GM12878 (cell line): ENCODE measurements around the gene RPS6KA4. TPM values are rescaled to one million over a fixed set of nuclear protein-coding genes. Genes with fewer than 3 reads are reported as not detected.

Experiments used
- ATAC-seq: fragments of 200-7000 bp; cut with Tn5 transposase; 3 replicates; pipeline ENCODE4 v1.9.1; 2020; ENCODE audit warnings: mild to moderate bottlenecking, moderate library complexity
- BruUV-seq: library from RNA; stranded (reverse); fragments of 400-500 nt; replicated peaks from 2 replicates; lab custom pipeline; 2021; lab: Mats Ljungman, UMichigan
- CTCF ChIA-PET: fragments of 300-600 bp; sonication (Branson Sonifier 250); formaldehyde crosslinking; extraction: SDS; loops from one replicate; lab custom pipeline; 2021; ENCODE audit warnings: inconsistent platforms; lab: Yijun Ruan, JAX
- POLR2A ChIA-PET: fragments of 350-600 bp; formaldehyde crosslinking; extraction: SDS; loops from one replicate; lab custom pipeline; 2021; ENCODE audit warnings: inconsistent platforms; lab: Charles Lee
- RAD21 ChIA-PET: fragments of 300-600 bp; sonication (Branson Sonifier 250); formaldehyde crosslinking; loops from one replicate; lab custom pipeline; 2023; ENCODE audit warnings: antibody characterized with exemption; ENCODE audit not compliant: unreplicated experiment; lab: Charles Lee
- SMC1A ChIA-PET: fragments of 300-600 bp; sonication (Branson Sonifier 250); formaldehyde crosslinking; loops from one replicate; lab custom pipeline; 2023; ENCODE audit not compliant: unreplicated experiment, uncharacterized antibody; lab: Charles Lee
- DNase-seq: peaks from one replicate; pipeline ENCODE4 v3.0.0-alpha.2; 2011; ENCODE audit warnings: low read depth, low spot score
- FAIRE-seq: peaks from 3 replicates; lab custom pipeline; 2011; peaks lifted over from hg19 to GRCh38; lab: Jason Lieb, UNC
- H2AFZ ChIP-seq: 2 replicates; pipeline ENCODE4 v1.6.0; 2011; ENCODE audit warnings: low read depth, low read length, control low read depth; ENCODE audit not compliant: control insufficient read depth
- H3K27ac ChIP-seq: 2 replicates; pipeline ENCODE4 v1.5.1; 2011; ENCODE audit warnings: control low read depth; ENCODE audit not compliant: control insufficient read depth, insufficient read depth
- H3K27me3 ChIP-seq, 2 experiments: replicated peaks in 1 of 2; 2 replicates each; pipeline versions ENCODE4 v1.6.0 to v1.6.1; 2011; ENCODE audit warnings: low read length in 1 of 2; ENCODE audit not compliant: control insufficient read depth in 2 of 2, insufficient read depth in 2 of 2
- H3K36me3 ChIP-seq, 2 experiments: 2 replicates each; pipeline ENCODE4 v1.5.1; 2011; ENCODE audit warnings: low read length in 1 of 2; ENCODE audit not compliant: control insufficient read depth in 2 of 2, insufficient read depth in 2 of 2
- H3K4me1 ChIP-seq: 2 replicates; pipeline ENCODE4 v1.6.1; 2011; ENCODE audit warnings: mild to moderate bottlenecking, low read length, moderate library complexity, mixed read lengths; ENCODE audit not compliant: control insufficient read depth, insufficient read depth
- H3K4me2 ChIP-seq: 2 replicates; pipeline ENCODE4 v1.6.0; 2011; ENCODE audit warnings: control low read depth; ENCODE audit not compliant: control insufficient read depth, insufficient read depth
- H3K4me3 ChIP-seq: fragments of 200-600 bp; sonication (generic); 2 replicates; pipeline ENCODE4 v1.5.1; 2016
- H3K79me2 ChIP-seq: 2 replicates; pipeline ENCODE4 v1.6.0; 2011; ENCODE audit warnings: low read length; ENCODE audit not compliant: control insufficient read depth, insufficient read depth
- H3K9ac ChIP-seq: 2 replicates; pipeline ENCODE4 v1.8.0; 2011; ENCODE audit warnings: low read length, control low read depth, mixed read lengths; ENCODE audit not compliant: control insufficient read depth, insufficient read depth
- H3K9me3 ChIP-seq: replicated peaks from 3 replicates; pipeline ENCODE4 v1.5.1; 2011; ENCODE audit warnings: mild to moderate bottlenecking, low read length; ENCODE audit not compliant: control insufficient read depth, insufficient read depth
- H4K20me1 ChIP-seq: 2 replicates; pipeline ENCODE4 v1.6.0; 2011; ENCODE audit not compliant: control insufficient read depth, insufficient read depth
- HDGF ChIP-seq: fragments of 450-650 bp; IDR thresholded peaks from 2 replicates; pipeline ENCODE4 v1.6.1; 2016; ENCODE audit warnings: antibody characterized with exemption
- IKZF2 ChIP-seq, 2 experiments: fragments of 450-650 bp; IDR thresholded peaks; 2 replicates each; pipeline ENCODE4 v1.6.1; 2017; ENCODE audit warnings: mild to moderate bottlenecking in 2 of 2, moderate library complexity in 2 of 2
- MEF2B ChIP-seq: fragments of 450-650 bp; IDR thresholded peaks from 2 replicates; pipeline ENCODE4 v1.6.1; 2018; ENCODE audit warnings: mild to moderate bottlenecking, moderate library complexity; ENCODE audit not compliant: partially characterized antibody, poor library complexity, severe bottlenecking
- ZBTB4 ChIP-seq: fragments of 450-650 bp; formaldehyde crosslinking; IDR thresholded peaks from 2 replicates; pipeline ENCODE4 v1.4.0; 2022; ENCODE audit warnings: mild to moderate bottlenecking, moderate library complexity
- WGBS: methylation state at CpG from one replicate; pipeline ENCODE4 v1.1.6; 2016; ENCODE audit warnings: low lambda C conversion rate; ENCODE audit not compliant: insufficient replicate concordance, insufficient coverage; ENCODE audit errors: missing lambda C conversion rate; 5-methylcytosine and 5-hydroxymethylcytosine counted together
- in situ Hi-C: fragments of 300-500 bp; cut with MboI; formaldehyde crosslinking; loops from 9 replicates; pipeline ENCODE4 v1.14.3; 2018; ENCODE audit warnings: mixed read lengths
- intact Hi-C: fragments of 100-400 bp; cut with micrococcal nuclease; formaldehyde crosslinking; loops from one replicate; pipeline ENCODE4 v1.14.2; 2022; ENCODE audit not compliant: unreplicated experiment
- polyA plus RNA-seq, 11 experiments: library from polyadenylated mRNA; depleted of rRNA in 4 of 11; unstranded in 6 of 11; stranded (reverse) in 5 of 11; fragments of >200 nt; fragmentation: Nextera tagmentation in 4 of 11; fragmentation: Illumina TruSeq in 1 of 11; extraction: Ambion mirVana in 4 of 11; extraction: Trizol in 1 of 11; gene quantifications; 1 replicate in 1 of 11; 2 replicates in 10 of 11; pipeline versions ENCODE4 v1.2.1 to v1.2.3, GENCODE V29; 2011 to 2016; ENCODE audit warnings: inconsistent platforms in 2 of 11, missing spikeins in 2 of 11, low read depth in 1 of 11
- total RNA-seq, 4 experiments: library from RNA; depleted of rRNA in 3 of 4; stranded (reverse); fragments of >200 nt in 3 of 4; fragmentation: Illumina TruSeq in 1 of 4; extraction: Trizol in 1 of 4; gene quantifications; 2 replicates each; pipeline versions ENCODE4 v1.2.1 to v1.2.3, GENCODE V29; 2013 to 2021

RPS6KA4 gene
- total and polyA plus RNA-seq, 10 of the 15 experiments (the other 5 are each of a cell fraction or from before 2014, with no cell fraction given), result 0.34 to 32.6 (median 11.3) TPM

GRCh38 chr11:64358536-64358906 lies 441 bp upstream of the RPS6KA4 start:
- peak overlapping the region; percentile 85 for H2AFZ ChIP-seq

More at GRCh38 chr11:64358536-64358906, 441 bp upstream of the RPS6KA4 start:
- H3K36me3 ChIP-seq, result peaks cover 6 to 8% of the 10 kb centered on the region in 2 experiments; a peak in 3 of 4 replicates
- H3K9me3 ChIP-seq, result no peaks in the 10 kb centered on the region; the same call in 2 of the 3 replicates
- RAD21 ChIA-PET, result interaction anchor here (0.6 to 9.7 kb wide), 3 partner anchors 21 to 1007 kb away, joined by 3 to 176 read pairs (median 4); partner anchors contain the start of genes PRDX5 and TRMT112
- peak overlapping the region; percentile 96 for H3K4me2 ChIP-seq
- CTCF ChIA-PET, result interaction anchor here (1.6 to 3.4 kb wide), 3 partner anchors 41 to 91 kb away, joined by 4 to 31 read pairs (median 24); partner anchors contain the start of genes PRDX5 and TRMT112
- ATAC-seq (no peak), FAIRE-seq (no peak), DNase-seq (no peak)
- POLR2A ChIA-PET, result interaction anchor here (1.8 kb wide), 1 partner anchor 41 kb away, joined by 5 read pairs; the partner anchor contains the start of genes PRDX5 and TRMT112
- H3K79me2 ChIP-seq, result peaks cover 21% of the 10 kb centered on the region
- in situ Hi-C loops, result no loop called here
- intact Hi-C loops, result loop anchor here (5.0 kb wide), 2 partner anchors 41 to 89 kb away; partner anchors contain the start of genes PRDX5 and TRMT112
- H3K9ac ChIP-seq, result peak overlapping the region; percentile 82
- WGBS, result 34% methylated on average over 7 of the region's 7 CpGs
- peak overlapping the region; percentile 69 for H3K4me3 ChIP-seq
- SMC1A ChIA-PET, result interaction anchor here (1.0 kb wide), 1 partner anchor 41 kb away, joined by 3 read pairs; the partner anchor contains the start of genes PRDX5 and TRMT112
- no peaks in the 10 kb centered on the region for H3K27me3 ChIP-seq
- peak overlapping the region; percentile 72 for H3K27ac ChIP-seq
- BruUV-seq, result no TSS peak
- peak; percentile 23 for TF ChIP-seq MEF2B
- TF ChIP-seq HDGF, result 0 out of 2 replicates have a peak, but pooled peaks have one; percentile 41
- no peak for TF ChIP-seq ZBTB4 (CRISPR knock-in tag)
- TF ChIP-seq IKZF2 (IDR thresholded peaks at IDR 0.05), result peak; percentile 12 to 21; a peak in 1 of 4 replicates
- peaks cover 36% of the 10 kb centered on the region for H3K4me1 ChIP-seq
- no peaks in the 10 kb centered on the region for H4K20me1 ChIP-seq
